Measurements from ENCODE around the gene SLC28A2.

DNA sequence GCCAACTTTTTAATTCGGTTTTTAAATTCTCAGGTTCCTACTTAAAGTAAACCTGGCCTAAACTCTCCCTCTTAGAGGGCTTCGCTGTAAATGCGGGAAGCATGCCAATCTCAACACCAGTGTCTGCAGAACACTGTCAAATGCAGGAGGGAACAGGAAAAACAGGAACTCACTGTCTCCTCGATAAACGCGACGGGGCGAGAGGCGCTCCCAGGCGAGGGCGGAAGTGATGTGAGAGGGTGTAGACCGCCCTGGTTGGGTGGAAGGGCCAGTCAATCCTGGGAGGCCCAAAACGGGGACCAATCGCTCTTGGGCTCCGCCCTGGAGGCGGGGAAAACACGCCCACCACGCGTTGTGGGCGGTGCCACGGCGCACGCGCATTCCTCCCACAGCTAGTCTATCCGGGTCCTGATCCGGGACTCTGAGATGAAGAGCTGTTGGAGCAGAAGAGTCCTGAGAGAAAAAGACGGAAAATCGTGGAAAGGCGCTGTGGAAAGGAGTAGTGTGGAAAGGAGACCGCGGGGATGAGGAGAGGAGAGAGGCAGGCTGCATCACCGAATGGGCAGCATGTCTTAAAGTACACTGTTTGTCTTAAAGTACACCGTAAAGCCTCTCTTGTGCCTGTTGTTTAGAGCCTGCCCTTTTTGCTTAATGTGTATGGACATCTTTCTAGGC lies 27.1 kb downstream of the SLC28A2 start:
- TF ChIP-seq, protein P1, sequence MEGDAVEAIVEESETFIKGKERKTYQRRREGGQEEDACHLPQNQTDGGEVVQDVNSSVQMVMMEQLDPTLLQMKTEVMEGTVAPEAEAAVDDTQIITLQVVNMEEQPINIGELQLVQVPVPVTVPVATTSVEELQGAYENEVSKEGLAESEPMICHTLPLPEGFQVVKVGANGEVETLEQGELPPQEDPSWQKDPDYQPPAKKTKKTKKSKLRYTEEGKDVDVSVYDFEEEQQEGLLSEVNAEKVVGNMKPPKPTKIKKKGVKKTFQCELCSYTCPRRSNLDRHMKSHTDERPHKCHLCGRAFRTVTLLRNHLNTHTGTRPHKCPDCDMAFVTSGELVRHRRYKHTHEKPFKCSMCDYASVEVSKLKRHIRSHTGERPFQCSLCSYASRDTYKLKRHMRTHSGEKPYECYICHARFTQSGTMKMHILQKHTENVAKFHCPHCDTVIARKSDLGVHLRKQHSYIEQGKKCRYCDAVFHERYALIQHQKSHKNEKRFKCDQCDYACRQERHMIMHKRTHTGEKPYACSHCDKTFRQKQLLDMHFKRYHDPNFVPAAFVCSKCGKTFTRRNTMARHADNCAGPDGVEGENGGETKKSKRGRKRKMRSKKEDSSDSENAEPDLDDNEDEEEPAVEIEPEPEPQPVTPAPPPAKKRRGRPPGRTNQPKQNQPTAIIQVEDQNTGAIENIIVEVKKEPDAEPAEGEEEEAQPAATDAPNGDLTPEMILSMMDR (CRISPR knock-in tag; IDR thresholded peaks at IDR 0.05) = 0 out of 2 replicates have a peak, but pooled peaks have one; percentile 8
- TF ChIP-seq MYNN (CRISPR knock-in tag; IDR thresholded peaks at IDR 0.05; ENCODE audit: low read depth) = no peak
- TF ChIP-seq SP1 (IDR thresholded peaks at IDR 0.05) = 0 out of 2 replicates have a peak, but pooled peaks have one; percentile 31
- peak; percentile 98 for TF ChIP-seq SP1 (CRISPR knock-in tag; IDR thresholded peaks at IDR 0.05)
- no peak for TF ChIP-seq ZNF12 (CRISPR knock-in tag; IDR thresholded peaks at IDR 0.05)
